GM19023 (cell line): Measurements from ENCODE around the gene NRARP.

Source experiments
- ATAC-seq: cut with Tn5 transposase; IDR thresholded peaks from one replicate; pipeline ENCODE4 v1.9.1; 2021; ENCODE audit warnings: mild to moderate bottlenecking, moderate library complexity; ENCODE audit not compliant: unreplicated experiment

NRARP gene

GRCh38 chr9:137278721-137279711 lies 23.1 kb downstream of the NRARP start:
- no peak for ATAC-seq

- ATAC-seq, result no peak
Observed at GRCh38 chr9:137278061-137278701, 23.9 kb downstream of the NRARP start.

- peak; percentile 66 for ATAC-seq
Observed at GRCh38 chr9:137277329-137278041, 24.6 kb downstream of the NRARP start, which contains the start of gene TOR4A. Gene TOR4A (plus strand): TSS chr9:137277726. CDS start chr9:137278690, 964 bp downstream.

- no peak for ATAC-seq
Observed at GRCh38 chr9:137276473-137277328, 25.4 kb downstream of the NRARP start.

- no peak for ATAC-seq
Observed at GRCh38 chr9:137275588-137276472, 26.2 kb downstream of the NRARP start.

GRCh38 chr9:137275203-137275587 lies 26.9 kb downstream of the NRARP start:
- no peak for ATAC-seq

- ATAC-seq, result no peak
Observed at GRCh38 chr9:137273611-137274320, 28.3 kb downstream of the NRARP start.

GRCh38 chr9:137273095-137273490 lies 29.0 kb downstream of the NRARP start:
- ATAC-seq, result no peak

- ATAC-seq, result no peak
Observed at GRCh38 chr9:137272241-137273094, 29.6 kb downstream of the NRARP start.

- no peak for ATAC-seq
Observed at GRCh38 chr9:137271696-137272076, 30.4 kb downstream of the NRARP start.

- ATAC-seq, result no peak
Observed at GRCh38 chr9:137270929-137271695, 31.0 kb downstream of the NRARP start.

- no peak for ATAC-seq
Observed at GRCh38 chr9:137269231-137269772, 32.8 kb downstream of the NRARP start.

GRCh38 chr9:137268538-137269201 lies 33.4 kb downstream of the NRARP start:
- ATAC-seq, result no peak

- no peak for ATAC-seq
Observed at GRCh38 chr9:137267933-137268355, 34.1 kb downstream of the NRARP start.

- no peak for ATAC-seq
Observed at GRCh38 chr9:137266585-137267453, 35.3 kb downstream of the NRARP start.
